Umbilical cord (tissue), 2 donors: ENCODE data around the gene RAB4A. TPM values are rescaled to one million over a fixed set of nuclear protein-coding genes. Genes with fewer than 3 reads are reported as not detected.
"Not testable (repeated sequence)": the region's sequence is repeated elsewhere in the genome, so short reads cannot be mapped to it uniquely, and the experiment has no call there.

ENCODE experiments used
- DNase-seq: peaks from one replicate; pipeline ENCODE4 v3.0.0-alpha.2; 2015; ENCODE audit warnings: low spot score
- total RNA-seq: library from RNA; depleted of rRNA; stranded (reverse); fragments of >200 nt; gene quantifications from one replicate; pipeline ENCODE4 v1.2.3, GENCODE V29; 2014; ENCODE audit warnings: low replicate concordance; ENCODE audit not compliant: insufficient read depth

RAB4A gene
- total RNA-seq, 1 donor from 2014 or later: 36.6 TPM

GRCh38 chr1:229272164-229273158 is 1.6 kb downstream of the RAB4A start:
- no peak for DNase-seq

DNA sequence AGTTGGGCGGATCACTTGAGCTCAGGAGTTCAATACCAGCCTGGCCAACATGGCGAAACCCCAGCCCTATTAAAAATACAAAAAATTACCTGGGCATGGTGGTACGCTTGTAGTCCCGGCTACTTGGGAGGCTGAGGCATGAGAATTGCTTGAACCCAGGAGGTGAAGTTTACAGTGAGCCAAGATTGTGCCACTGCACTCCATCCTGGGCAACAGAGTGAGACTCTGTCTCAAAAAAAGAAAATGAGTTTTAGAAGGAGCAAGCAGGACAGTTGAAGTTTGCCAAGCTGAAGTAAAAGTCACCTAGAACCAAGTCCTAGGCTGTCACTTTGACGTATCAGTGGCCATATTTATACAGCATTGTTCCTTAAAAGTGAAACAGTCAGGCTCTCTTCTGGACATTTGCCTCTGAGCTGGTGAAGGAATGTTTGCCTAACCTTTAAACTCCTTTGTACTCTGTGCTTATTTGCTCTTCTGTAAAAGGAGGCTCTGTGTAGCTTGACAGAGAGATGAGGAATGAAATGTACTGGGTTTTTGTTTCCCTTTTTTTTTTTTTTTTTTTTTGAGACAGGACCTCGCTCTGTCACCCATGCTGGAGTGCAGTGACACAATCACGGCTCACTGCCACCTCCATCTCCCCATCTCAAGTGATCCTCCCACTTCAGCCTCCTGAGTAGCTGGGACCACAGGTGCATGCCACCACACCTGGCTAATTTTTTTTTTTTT is 2.8 kb downstream of the RAB4A start:
- DNase-seq: no peak

- DNase-seq: no peak
Observed at GRCh38 chr1:229275005-229275404, 4.1 kb downstream of the RAB4A start.

GRCh38 chr1:229278120-229278741 is 7.3 kb downstream of the RAB4A start:
- DNase-seq: no peak

- DNase-seq: no peak
Observed at GRCh38 chr1:229279242-229279641, 8.3 kb downstream of the RAB4A start.

DNA sequence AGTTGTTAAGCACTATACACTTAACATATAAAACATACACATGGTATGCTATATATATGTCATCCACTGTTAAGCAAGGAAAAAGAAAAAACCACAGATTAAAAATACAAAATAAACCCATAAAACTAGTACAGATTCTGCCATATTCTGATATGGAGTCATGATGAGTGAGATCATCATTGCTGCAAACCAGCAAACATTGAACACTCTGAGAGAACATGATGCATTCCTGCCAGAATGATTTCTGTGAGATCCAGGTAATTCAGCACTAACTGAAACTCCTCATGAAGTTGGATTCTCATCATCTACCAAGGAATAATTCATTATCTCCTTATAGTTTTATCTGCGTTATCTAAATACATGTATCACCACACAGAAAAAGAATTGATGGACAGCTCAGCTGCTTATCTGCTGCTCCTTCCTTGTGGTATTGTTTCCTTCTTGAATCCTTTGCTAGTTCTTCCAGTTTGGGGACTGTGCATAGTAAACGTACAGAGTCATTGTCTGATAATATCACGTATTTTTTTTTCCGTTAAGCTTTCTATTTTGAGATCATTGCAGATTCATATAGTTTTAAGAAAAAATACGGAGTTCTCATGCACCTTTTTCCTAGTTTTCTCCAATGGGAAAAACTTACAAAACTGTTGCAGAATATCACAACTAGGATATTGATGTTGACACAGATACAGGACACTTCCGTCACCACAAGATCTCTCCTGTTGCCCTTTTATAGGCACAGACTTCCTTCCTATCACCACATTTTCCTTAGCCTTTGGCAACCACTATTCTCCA is 9.3 kb downstream of the RAB4A start:
- DNase-seq: peak; percentile 33

DNA sequence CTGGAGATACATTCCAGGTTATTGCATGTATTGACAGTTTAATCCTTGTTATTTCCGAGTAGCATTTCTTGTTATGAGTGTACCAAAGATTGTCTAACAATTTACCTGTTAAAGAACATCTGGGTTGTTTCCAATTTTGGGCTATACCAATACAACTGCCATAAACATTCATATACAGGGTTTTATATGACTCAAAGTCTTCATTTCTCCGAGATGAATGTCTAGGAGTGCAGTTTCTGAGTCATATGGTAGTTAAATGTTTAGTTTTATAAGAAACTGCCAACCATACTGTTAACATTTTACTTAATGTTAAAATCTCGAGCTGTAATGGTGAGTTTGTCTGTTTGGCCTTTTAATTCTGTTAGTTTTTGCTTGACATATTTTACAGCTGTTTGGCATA is 10.0 kb downstream of the RAB4A start:
- DNase-seq: no peak

GRCh38 chr1:229281339-229281926 is 10.5 kb downstream of the RAB4A start:
- DNase-seq: no peak

DNA sequence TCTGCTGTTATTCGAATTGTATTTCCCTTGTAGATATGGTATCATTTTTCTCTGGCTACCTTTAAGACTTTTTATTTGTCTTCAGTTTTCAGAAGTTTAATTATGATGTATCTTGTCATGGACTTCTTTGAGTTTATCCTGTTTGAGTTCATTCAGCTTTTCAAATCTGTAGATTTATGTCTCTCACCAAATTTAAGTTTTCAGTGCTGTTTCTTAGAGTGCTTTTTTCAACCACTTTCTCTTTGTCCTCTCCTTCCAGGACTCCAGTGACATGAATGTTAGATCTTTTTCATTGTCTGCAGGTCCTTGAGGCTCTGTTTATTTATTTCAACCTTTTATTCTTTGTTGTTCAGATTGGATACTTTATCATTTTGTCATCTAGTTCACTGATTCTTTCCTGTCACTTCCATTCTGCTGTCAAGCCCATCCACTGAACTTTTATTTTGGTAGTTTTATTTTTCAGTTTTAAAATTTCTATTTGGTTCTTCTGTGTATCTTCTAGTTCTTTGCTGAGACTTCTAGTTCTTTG is 11.4 kb downstream of the RAB4A start:
- DNase-seq: no peak

DNA sequence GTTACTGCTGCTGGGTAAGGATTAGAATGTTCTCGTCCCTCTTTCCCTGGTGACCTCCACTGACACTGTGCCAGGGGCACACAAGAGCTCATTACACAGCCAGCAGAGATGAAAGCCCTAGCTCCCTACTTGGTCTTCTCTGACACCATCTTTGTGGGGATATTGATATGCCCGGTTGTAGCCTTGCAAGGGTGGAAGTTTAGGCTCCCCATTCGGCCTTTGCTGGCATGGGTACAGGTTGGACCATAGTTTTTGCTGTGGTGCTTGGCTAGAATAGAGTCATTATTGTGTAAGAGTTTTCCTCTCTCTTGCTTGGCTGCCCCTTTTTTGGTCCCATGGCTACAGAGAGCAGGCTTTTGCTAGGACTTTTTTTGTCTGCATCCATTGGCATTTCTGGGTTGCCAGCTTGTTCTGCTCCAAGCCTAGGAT is 12.3 kb downstream of the RAB4A start:
- DNase-seq: no peak

GRCh38 chr1:229284887-229285286 is 14.0 kb downstream of the RAB4A start:
- no peak for DNase-seq

DNA sequence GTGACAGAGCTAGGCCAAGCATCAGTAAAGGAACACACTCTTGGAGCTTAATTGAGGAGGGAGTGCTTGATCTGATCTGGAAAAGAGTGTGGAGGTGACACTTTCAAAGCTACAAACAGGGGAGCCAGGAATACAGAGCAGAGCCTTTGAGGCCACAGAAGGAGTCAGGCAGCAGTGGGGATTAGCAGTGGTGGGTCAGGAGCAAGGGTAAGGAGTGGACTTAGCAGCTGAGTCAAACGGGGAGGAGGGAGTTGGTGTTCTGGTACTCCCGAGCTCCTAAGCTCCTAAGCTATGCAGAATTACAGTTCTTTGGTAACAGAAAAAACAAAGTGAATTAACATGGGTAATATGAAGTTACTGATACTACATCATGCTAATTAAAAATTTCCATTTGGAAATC is 14.5 kb downstream of the RAB4A start:
- peak; percentile 61 for DNase-seq

DNA sequence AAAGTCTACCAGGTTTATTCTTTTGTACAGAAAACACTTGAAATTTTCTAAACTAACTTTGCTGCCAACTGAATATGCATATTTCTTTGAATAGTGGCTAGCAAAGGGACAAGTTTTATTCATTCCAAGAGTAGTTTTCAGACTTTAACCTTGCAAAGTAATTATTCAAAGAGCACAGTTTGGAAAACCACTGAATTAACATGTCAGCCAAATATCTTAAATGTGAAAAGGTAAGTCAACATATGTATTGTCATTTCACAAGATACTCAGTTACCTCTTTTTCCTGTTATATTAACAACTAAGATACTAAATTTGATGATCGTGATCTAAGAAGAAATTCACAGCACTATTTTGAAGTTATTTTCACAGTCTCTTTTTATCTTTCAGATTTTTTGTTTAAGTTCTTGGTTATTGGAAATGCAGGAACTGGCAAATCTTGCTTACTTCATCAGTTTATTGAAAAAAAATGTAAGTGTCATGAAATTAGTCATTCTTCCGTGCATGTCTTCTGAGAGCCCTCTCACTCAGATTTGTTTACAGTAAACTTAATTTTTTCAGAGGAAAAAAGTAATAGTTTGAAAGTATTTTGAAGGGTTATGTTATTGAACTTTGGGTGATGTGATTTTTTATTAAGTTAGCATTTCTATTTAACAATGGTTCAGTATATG is 15.3 kb downstream of the RAB4A start:
- DNase-seq: no peak

- no peak for DNase-seq
Observed at GRCh38 chr1:229287267-229287666, 16.4 kb downstream of the RAB4A start.

DNA sequence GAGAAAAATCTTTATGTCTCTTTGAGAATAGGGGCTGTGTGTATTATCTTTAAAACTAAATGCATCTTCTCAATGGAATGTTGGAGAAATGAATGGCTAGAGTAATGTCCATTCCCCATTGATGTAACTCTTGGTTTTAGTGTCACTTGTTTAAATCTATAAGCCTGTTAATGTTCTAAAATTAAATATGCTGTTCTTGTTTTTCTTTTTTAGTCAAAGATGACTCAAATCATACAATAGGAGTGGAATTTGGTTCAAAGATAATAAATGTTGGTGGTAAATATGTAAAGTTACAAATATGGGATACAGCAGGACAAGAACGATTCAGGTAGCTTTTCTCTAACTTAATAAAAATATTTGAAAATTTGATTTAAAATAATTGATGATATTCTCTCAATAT is 17.6 kb downstream of the RAB4A start:
- no peak for DNase-seq

DNA sequence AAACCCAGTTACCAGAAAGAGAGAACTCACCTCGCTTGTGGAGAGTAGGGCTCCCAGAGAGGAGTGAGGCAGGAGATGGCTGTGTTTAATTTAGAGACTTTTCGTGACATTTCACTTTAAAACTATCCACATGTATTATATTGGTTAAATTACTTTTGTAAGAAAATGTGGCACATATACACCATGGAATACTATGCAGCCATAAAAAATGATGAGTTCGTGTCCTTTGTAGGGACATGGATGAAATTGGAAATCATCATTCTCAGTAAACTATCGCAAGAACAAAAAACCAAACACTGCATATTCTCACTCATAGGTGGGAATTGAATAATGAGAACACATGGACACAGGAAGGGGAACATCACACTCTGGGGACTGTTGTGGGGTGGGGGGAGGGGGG is 20.8 kb downstream of the RAB4A start:
- DNase-seq: not testable (repeated sequence)

DNA sequence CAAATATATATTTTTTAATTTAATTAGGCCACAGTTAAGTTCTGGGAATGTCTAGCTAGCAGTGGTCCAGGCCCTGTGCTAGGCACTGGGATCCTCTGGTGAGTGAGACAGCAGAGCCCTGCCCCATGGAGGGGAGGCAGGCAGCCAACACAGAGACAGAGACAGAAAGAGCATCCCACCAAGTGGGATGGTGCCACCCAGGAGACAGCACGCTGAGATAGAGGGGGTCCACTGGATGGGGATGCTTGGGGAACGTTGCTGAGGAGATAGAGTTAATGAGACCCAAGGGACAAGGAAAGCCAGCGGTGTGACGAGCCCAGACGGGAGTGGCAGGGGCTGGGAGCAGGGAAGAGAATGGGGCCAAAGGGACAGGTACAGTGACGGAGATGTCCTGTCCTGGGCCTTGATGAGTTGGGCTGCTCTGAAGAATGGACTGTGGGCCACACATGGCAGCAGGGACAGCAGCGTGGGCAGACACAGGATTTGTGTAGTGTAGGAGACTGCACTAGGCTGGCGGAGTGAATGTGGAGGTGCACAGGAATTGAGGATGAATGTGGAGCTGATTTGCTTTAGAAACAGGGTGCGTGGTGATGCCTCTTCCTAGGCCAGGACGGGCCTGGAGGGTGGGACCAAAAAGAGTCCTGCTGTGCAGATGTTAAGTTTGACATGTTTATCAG is 22.8 kb downstream of the RAB4A start:
- DNase-seq: no peak

DNA sequence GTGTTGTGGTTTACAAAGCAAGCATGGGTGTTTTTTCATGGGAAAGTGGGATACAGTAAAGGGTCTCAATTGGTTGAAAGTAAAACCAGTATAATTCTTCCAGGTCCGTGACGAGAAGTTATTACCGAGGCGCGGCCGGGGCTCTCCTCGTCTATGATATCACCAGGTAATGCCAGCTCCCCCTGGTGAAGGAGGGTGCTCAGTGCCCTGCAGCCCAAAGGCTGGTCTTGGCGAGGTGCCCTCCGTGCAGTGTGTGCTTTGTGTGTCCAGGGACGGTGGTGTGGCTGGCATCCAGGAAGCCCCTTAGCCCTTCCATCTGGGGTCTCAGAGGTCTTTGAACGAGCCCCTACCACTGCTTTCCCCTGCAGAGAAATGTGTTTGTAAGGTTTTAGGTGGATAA is 24.8 kb downstream of the RAB4A start:
- DNase-seq: no peak

DNA sequence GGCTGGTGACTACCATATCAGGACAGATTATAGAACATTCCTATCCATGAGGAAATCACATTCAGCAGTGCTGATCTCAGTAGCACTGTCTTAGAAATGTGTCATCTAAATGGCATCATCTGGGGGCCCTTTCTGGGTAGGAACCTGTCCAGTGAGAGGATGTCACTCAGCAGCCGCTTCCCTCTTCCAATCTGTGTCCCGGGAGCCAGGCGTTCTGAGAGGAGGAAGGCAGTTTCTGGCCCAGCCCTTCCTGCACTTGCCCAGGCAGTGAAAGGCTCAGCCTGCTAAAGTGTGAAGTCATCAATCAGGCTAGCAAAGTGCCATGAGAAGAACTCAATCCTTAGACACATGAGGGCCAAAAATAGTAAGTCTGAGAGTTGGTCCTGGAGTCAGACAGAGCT is 25.6 kb downstream of the RAB4A start:
- DNase-seq: no peak

DNA sequence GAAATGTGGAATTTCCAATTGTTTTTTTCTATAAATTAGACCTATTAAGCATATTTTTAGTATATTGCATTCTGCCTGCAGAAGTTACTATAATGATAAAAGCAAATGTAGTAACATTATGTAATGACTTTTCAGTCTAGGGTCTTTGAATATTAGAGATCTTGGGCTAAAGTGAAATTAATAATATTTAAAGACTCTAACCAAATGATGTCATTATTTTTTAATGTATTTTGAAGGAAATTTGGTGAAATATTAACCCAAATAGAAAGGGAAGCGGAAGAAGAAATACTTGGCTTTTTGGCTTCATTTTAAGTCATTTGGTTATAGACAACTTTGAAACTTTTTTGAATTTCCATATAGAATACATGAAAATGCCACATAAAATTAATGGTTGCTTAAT is 26.8 kb downstream of the RAB4A start:
- DNase-seq: no peak
